HG03039 (cell line): Measurements from ENCODE around the gene LPIN1.

Experiments
- ATAC-seq: cut with Tn5 transposase; IDR thresholded peaks from one replicate; pipeline ENCODE4 v1.9.1; 2021; ENCODE audit warnings: mild to moderate bottlenecking, moderate library complexity; ENCODE audit not compliant: unreplicated experiment

LPIN1 gene

GRCh38 chr2:11778923-11779757, 32.7 kb downstream of the LPIN1 start:
- peak; percentile 91 for ATAC-seq

GRCh38 chr2:11781602-11782001, 35.2 kb downstream of the LPIN1 start:
- ATAC-seq, result no peak

- no peak for ATAC-seq
These were observed 37.8 kb downstream of the LPIN1 start for GRCh38 chr2:11784280-11784679.

GRCh38 chr2:11784747-11785610, 38.5 kb downstream of the LPIN1 start:
- ATAC-seq, result no peak

GRCh38 chr2:11785611-11785940, 39.1 kb downstream of the LPIN1 start:
- ATAC-seq, result no peak

- no peak for ATAC-seq
These were observed 39.8 kb downstream of the LPIN1 start for GRCh38 chr2:11786191-11786590.

- ATAC-seq, result no peak
These were observed 40.2 kb downstream of the LPIN1 start for GRCh38 chr2:11786592-11786991.

- ATAC-seq, result no peak
These were observed 41.6 kb downstream of the LPIN1 start for GRCh38 chr2:11787991-11788390.

- no peak for ATAC-seq
These were observed 42.2 kb downstream of the LPIN1 start for GRCh38 chr2:11788461-11789124.

GRCh38 chr2:11789243-11789642, 42.8 kb downstream of the LPIN1 start:
- no peak for ATAC-seq

- no peak for ATAC-seq
These were observed 43.8 kb downstream of the LPIN1 start for GRCh38 chr2:11790228-11790627.

GRCh38 chr2:11795590-11795989, 49.2 kb downstream of the LPIN1 start:
- ATAC-seq, result no peak

GRCh38 chr2:11796190-11797171, 50.0 kb downstream of the LPIN1 start:
- ATAC-seq, result no peak

GRCh38 chr2:11797846-11798245, 51.4 kb downstream of the LPIN1 start:
- ATAC-seq, result no peak

- ATAC-seq, result no peak
These were observed 52.4 kb downstream of the LPIN1 start for GRCh38 chr2:11798701-11799435.

- no peak for ATAC-seq
These were observed 53.4 kb downstream of the LPIN1 start for GRCh38 chr2:11799826-11800225.

GRCh38 chr2:11802782-11803191, 56.4 kb downstream of the LPIN1 start:
- no peak for ATAC-seq

GRCh38 chr2:11805024-11805423, 58.6 kb downstream of the LPIN1 start:
- ATAC-seq, result no peak

- ATAC-seq, result no peak
These were observed 59.5 kb downstream of the LPIN1 start for GRCh38 chr2:11805920-11806319.
